Activated CD8-positive, alpha-beta memory T cell treated with anti-CD3 and anti-CD28 coated beads for 4 hours (primary cell): Measurements from ENCODE around the gene LDHD.
"Not testable (repeated sequence)": the region's sequence is repeated elsewhere in the genome, so short reads cannot be mapped to it uniquely, and the experiment has no call there.

Experiments used
- DNase-seq, 2 donors: peaks; one replicate each; pipeline ENCODE4 v3.0.0-alpha.2; 2020; ENCODE audit warnings: low read depth in 2 of 2

Gene LDHD

GRCh38 chr16:75116081-75116910, at the start of gene LDHD:
LDHD (minus strand) TSS chr16:75116780; CDS start chr16:75116720, 60 bp downstream.
- no peak for DNase-seq

DNA sequence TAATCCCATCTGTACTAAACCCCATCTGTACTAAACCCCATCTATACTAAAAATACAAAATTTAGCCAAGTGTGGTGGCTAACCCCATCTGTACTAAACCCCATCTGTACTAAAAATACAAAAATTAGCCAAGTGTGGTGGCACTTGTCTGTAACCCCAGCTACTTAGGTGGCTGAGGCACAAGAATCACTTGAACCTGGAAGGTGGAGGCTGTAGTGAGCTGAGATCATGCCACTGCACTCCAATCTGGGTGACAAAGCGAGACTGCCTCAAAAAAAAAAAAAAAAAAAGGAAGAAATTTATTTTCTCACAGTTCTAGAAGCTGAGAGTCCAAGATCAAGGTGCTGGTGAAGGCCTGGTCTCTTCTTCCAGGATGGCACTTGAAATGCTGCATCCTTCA, 43.8 kb upstream of the LDHD start:
- no peak for DNase-seq

DNA sequence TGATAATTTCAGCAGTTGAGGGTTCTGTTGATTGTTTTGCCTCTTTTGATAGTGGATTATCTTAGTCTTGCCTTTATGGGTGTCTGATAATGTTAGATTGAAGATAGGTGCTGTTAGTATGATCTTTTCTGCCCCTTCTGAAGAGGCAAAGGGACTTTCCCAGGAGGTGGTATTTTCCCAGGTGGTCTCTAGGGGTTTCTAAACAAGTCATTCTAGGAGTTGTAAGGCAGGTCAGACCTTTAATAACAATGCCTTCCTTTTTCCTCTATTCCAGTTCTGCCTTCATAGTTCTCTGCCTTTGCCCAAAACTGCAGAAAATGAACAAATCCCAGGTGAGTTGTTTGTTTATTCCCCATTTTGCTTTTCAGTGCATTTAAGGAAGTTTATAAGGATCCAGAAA, 36.1 kb upstream of the LDHD start:
- no peak for DNase-seq

DNA sequence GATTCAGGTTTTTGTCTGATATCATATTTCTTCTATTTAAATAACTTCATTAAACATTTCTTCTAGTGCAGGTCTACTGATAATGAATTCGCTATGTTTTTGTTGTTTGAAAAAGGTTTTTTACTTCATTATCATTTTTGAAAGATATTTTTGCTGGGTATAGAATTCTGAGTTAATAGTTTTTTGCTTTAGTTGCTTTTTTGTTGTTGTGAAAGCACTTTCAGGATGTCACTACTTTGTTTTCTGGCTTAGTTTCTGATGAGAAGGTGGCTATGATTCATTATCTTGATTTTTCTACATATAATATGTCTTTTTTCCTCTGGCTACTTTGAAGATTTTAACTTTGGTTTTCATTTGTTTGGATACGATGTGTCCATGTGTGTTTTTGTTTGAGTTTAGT, 35.2 kb upstream of the LDHD start:
- DNase-seq = no peak

GRCh38 chr16:75148311-75149195, 32.0 kb upstream of the LDHD start, which contains the start of gene ZFP1:
ZFP1 (plus strand) TSS chr16:75148524; CDS start chr16:75152952, 4,428 bp downstream.
- DNase-seq = peak; percentile 89 to 93

DNA sequence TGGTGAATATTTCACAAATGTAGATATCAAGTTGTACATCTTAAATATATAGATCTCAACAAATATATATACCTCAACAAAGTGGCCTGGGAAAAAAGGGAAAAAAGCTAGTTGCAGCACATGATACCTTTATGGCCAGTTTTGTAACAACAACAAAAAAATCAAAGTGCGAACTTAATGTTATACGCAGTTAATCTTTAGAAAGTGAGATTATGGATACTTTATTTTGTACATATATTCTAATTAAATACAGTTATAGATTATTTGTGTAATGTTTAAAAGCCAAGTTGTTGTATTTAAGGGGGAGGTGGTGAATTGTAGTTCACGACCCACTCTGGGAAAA, 31.4 kb upstream of the LDHD start:
- DNase-seq = no peak

GRCh38 chr16:75143941-75144340, 27.4 kb upstream of the LDHD start:
- DNase-seq = no peak

- DNase-seq = no peak
Measured at GRCh38 chr16:75139498-75139897, 22.9 kb upstream of the LDHD start.

- no peak for DNase-seq
Measured at GRCh38 chr16:75138636-75139035, 22.1 kb upstream of the LDHD start.

DNA sequence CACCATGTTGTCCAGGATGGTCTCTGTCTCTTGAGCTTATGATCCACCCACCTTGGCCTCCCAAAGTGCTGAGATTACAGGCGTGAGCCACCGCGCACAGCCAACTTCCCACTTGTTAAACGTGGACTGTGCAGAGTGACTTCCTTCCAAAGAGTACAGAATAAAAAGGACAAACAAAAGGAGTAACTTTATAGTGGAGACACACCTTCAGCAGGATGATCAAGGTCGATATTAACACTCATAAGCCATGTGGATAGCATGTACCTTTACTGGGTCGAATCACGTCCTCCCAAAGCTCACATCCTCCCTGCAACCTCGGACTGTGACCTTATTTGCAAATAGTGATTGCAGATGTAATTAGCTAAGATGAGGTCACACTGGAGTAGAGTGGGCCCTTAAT, 21.7 kb upstream of the LDHD start:
- DNase-seq = no peak

- no peak for DNase-seq
Measured at GRCh38 chr16:75131081-75131480, 14.5 kb upstream of the LDHD start.

GRCh38 chr16:75130150-75130771, 13.7 kb upstream of the LDHD start:
- no peak for DNase-seq

DNA sequence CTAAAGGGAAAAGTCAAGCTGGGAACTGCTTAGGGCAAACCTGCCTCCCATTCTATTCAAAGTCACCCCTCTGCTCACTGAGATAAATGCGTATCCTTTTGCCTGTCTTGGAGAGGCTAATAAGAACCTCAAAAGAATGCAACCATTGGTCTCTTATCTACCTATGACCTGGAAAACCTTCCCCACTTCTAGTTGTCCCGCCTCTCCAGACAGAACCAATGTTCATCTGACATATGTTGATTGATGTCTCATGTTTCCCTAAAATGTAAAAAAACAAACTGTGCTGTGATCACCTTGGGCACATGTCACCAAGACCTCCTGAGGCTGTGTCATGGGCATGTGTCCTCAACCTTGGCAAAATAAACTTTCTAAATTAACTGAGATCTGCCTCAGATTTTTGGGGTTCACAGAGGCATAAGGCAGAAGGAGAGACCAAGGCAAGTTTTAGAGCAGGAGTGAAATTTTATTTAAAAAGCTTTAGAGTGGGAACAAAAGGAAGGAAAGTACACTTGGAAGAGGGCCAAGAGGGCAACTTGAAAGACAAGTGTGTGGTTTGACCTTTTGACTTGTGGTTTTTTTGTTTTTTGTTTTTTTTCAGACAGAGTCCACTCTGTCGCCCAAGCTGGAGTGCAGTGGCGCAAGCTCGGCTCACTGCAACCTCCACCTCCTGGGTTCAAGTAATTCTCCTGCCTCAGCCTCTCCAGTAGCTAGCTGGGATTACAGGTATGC, 13.0 kb upstream of the LDHD start:
- DNase-seq = not testable (repeated sequence)

DNA sequence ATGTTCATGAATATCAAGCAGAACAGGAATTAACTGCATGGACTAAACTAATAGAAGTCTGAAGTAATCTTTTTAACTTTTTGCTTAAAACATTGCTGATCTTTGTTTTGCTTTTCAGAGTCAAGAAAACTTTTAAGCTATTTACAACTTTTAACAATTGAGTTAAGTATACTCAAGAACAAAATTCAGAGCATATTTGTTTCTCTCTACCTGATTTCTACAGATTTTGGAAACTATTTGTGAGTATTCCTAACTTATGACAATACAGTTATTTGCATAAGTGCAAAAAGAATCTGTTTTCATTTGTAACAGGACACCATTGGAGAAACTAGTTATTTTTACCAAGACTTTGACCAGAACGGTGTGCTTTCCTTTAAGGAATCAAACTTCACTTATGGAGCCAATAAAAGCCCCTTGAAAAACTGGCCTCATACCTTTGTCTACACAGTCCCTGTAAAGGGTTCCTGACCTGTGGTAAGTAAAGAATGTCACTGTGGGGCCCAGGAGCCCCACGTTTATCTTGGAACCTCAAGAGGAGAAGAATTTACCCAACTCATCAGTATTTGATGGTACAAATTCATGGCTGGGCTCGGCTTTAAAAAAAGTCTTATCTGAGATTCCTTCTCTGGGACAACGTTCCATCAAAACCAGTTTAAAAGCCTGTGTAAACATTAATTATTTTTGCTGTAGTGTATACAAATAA, 11.3 kb upstream of the LDHD start:
- no peak for DNase-seq

DNA sequence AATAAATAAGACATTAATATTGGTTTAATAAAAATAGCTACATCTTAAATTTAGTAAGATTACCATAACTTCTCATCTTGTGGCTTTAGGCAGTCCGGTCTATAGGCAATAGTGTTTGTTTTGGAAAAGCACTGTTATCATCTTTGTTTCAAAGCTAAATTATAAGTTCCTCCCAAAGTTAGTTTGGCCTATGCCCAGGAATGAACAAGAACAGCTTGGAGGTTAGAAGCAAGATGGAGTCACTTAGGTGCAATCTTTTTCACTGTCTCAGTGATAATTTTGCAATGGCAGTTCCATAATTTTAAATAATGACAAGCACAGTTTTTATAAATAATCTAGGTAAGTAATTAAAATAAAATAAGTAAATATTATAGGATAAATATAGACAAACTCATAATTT, 6.0 kb upstream of the LDHD start:
- no peak for DNase-seq

DNA sequence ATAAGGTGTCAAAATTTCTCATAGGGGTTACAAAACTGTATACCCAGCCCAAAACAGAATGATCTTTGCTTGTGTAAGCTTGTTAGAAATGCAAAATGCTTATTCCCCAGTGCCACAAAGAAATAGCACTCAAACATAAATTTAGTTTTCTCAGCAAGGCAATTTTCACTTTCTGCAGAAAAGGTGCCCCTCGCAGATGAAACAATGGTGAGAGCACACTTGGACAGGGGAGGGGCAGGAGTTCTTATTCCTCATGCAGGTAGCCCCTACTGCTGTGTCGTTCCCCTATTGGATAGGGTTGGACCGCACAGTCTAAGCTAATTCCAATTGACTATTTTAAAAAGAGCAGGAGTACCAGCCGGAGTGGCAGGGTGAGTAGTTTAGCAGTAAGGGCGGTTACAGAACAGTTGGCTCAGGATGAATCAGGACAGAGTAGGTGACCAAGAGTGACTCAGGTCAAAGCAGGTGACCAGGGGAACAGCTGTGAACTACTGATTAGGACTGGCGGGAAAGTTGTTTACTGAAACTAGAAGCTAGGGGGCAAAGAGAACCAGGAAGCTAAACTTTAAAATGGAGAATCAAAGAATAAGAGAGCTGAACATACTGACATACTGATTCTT, 5.5 kb upstream of the LDHD start:
- no peak for DNase-seq

DNA sequence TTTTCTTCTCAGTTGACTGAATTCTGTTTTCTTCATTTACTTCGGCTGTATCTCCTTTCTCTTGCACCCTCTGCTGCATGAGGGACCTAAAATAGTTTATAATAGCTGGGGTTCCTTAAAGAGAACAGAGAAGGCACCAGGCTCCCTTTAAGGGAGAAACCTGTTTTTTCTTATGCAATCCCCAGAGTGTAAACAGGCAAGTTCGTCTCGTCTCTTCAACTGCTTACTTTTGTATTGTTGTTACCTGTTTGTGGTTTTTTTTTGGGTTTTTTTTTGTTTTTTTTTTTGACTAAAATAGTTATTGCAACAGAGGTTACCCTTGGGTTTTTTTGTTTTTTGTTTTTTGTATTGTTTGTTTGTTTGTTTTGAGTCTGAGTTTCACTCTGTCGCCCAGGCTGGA, 3.7 kb upstream of the LDHD start:
- DNase-seq = no peak

DNA sequence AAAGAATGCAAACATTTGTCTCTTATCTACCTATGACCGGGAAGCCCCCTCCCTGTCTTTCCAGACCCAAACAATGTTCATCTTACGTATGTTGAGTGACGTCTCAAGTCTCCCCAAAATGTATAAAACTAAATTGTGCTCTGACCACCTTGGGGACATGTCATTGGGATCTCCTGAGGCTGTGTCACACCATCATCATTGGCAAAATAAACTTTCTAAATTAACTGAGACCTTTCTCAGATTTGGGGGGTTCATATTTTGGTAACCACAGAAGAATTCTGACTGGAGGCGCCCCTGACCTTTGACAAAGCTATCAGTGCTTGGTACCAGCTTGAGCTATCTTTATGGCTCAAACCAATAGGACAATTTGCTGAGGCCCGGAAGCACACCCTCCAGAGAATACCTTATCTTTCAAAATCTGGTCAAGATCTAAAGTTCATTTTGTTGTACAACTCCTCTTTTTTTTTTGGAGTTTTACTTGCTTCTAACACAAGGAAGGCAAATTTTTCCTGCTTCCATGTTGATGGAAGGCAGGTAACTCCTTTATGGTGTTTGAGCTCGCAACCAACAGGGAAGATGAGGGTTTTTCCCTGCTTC, 2.5 kb upstream of the LDHD start:
- no peak for DNase-seq

DNA sequence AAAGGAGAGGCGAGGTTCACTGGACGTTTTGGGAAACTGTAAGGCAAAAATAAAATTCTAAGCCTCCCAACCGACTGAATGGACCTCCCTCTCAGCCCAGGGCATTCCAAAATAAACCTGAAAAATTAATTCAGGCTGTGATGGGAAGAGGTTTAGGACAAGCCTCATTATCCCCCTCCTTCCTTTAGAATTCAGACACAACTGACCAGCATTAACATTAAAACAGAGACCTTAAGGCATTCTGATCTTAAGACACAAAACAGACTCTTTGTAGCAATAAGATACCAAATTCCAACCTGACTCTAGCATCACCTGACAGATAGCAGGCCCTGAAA, 298 bp upstream of the LDHD start:
- DNase-seq = no peak
